ELR (cell line): ENCODE results near the gene FPR3.
"Not testable (repeated sequence)": the region's sequence is repeated elsewhere in the genome, so short reads cannot be mapped to it uniquely, and the experiment has no call there.

Experiments
- DNase-seq: peaks from one replicate; pipeline ENCODE4 v3.0.0-alpha.2; 2015; ENCODE audit warnings: low read depth

The FPR3 gene, protein sequence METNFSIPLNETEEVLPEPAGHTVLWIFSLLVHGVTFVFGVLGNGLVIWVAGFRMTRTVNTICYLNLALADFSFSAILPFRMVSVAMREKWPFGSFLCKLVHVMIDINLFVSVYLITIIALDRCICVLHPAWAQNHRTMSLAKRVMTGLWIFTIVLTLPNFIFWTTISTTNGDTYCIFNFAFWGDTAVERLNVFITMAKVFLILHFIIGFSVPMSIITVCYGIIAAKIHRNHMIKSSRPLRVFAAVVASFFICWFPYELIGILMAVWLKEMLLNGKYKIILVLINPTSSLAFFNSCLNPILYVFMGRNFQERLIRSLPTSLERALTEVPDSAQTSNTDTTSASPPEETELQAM

GRCh38 chr19:51794885-51795490, at the start of gene FPR3:
Gene FPR3 (plus strand): TSS chr19:51795157. CDS start chr19:51823749, 28,592 bp downstream.
- DNase-seq: no peak

DNA sequence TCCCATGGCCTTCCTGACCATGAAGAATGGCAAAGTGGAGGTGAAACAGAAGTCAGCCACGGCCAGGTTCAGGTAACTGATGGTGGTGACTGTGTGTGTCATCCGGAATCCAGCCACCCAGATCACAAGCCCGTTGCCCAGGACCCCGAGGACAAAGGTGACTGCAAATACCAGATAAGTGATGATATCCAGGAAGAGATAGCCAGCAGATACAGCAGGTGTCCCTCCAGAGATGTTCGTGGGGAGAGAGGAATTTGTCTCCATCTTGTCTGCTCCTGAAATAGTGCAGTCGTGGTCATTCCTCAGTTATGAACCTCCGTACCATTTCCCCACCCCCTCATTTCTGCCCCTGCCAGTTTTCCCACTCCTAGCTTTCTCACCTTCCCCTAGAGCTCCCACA, 48.2 kb upstream of the FPR3 start:
- DNase-seq: no peak

DNA sequence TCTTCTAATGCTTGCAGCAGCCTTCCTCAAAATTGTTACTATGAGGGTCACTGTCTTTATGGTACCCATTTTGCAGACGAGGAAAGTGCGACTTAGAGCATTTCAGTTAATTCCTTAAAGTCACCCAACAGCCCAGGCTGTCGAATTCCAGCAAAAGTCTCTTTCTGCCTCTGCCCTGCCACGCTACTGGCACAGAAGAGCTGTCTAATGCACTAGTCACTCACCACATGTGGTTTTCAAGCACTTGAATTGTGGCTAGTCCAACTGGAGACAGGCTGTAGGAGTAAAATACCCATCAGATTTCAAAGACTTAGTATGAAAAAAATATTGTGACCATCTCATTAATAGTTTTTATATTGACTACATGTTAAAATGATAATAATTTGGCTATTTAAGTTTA, 45.0 kb upstream of the FPR3 start:
- DNase-seq: peak; percentile 74

GRCh38 chr19:51750400-51751094, 44.4 kb upstream of the FPR3 start:
- peak; percentile 45 for DNase-seq

DNA sequence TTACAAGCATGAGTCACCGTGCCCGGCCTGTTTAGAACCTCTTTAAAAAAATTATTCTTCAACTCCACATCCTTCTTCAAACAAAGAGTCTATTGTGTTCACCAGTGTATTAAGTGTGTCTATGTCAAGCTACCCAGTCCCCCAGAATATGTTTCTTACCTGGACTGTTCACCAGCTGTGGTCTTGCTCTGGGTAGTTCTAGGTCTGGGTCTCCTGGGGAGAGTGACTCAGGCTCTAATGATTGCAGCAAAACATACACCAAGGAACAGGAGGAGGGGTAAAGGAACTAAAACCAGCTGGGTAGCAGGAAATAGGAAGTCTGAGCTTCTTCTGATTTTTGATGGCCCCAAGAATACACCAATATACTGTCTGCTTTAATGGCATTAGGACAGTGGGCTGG, 43.3 kb upstream of the FPR3 start, which contains the start of gene FPR1:
Gene FPR1 (minus strand): TSS at position 224 of the 400 bp plus-strand sequence. CDS start 4,884 bp downstream, outside the sequence.
- peak; percentile 58 for DNase-seq

DNA sequence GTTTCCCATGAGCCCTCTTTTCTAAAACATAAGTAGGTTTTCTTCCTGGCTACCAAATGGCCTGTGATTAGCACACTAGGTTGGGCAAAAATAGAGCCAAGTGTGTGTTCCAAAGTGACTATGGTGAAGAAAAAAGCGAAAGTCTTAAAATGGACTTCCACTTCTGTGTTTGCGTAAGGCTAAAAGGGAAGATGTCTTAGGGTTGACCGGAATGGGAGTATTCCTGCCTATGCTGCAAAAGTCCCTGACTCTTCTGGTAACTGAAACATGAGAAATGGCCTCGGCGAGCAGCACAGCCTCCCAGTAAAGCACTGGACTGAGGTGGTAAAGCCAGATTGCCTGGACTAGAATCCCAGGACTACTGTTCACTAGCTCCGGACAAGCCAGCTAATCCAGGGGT, 40.8 kb upstream of the FPR3 start:
- DNase-seq: no peak

DNA sequence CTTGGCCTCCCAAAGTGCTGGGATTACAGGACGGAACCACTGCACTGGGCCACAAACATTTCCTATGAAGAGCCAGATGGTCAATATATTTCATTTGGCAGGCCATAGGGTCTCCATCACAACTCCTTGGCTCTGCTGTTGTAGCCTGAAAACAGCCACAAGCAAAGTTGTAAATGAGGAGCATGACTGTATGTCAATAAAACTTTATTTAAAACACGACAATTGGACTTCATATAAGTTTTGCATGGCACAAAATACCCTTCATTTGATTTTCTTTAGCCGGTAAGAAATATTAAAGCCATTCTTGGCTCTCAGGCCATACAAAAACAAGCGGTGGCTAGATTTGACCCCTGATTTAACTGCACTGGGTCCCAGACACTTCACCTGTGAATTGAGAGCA, 40.2 kb upstream of the FPR3 start:
- no peak for DNase-seq

GRCh38 chr19:51755571-51755970, 39.4 kb upstream of the FPR3 start:
- no peak for DNase-seq

- no peak for DNase-seq
Measured at GRCh38 chr19:51760697-51761356, 34.1 kb upstream of the FPR3 start, which contains the start of gene FPR2. Gene FPR2 (plus strand): TSS chr19:51761180. CDS start chr19:51768659, 7,479 bp downstream.

- no peak for DNase-seq
Measured at GRCh38 chr19:51761696-51762095, 33.3 kb upstream of the FPR3 start.

DNA sequence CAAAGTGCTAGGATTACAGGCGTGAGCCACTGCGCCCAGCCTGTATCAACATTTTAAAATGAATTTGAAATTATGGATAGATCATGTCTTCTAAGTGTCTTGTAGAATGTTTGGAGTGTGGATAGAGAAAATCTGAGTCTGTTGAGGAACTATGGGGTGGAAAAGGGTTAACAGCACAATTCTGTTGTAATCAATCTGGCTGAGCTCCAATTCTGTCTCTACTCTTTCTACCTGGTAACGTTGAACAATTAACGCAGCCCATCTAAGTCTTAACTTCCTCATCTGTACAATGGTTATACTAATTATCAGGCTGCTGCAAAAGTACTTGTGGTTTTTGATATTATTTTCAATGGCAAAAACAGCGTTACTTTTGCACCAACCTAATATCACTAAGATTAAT, 29.9 kb upstream of the FPR3 start:
- no peak for DNase-seq

DNA sequence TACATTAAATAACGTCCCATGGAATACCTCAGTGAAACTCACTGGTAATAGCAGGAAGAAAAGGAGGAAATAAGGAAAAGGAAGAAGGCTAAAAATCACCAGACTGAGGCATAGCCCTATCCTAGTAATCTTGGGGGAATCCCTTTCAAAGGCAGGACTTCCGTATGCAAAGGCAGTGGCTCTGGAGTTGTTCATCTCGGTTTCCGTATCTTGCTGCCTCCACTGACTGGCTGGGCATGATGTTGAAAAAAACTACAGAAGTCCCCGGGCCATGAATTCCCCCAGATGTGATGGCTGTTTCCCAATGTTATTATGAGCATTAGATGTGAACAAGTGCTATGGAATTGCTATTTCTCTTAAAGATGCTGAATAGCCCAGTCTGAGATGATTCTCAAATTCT, 28.5 kb upstream of the FPR3 start:
- no peak for DNase-seq

DNA sequence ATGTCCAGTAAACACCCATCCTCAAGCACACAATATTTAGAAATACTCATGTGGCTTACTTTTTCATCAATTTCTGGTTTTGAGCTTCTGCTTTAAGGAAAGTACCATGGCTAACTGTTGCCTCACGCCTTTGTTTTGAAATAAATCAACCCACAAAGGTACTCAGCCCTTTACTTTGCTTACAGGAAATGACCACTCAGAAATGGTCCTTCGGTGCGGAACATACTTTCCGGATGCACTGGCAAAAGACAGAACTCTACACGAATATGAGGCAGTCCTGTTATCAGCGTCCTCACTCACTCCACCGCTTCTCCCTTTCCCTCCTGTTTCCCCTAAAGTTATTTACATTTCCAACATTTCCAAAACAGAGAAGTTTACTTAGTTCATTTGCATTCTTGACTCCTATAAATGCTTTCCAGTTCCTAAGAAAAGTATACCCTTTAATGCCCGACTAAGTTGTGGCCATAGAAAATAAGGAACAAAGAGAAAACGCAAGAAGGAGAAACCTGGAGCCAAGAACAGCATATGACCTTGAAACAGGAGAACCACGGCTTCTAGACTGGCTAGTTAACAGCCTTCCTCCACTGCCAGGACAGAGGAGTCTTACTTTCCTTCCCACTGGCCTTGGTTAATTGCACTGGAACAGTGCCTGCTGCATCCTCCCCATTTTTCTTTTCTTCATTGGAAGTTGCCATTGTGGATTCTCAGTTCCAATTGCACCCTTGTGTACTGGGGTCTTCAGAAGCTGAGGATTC, 23.4 kb upstream of the FPR3 start:
- peak; percentile 9 for DNase-seq

DNA sequence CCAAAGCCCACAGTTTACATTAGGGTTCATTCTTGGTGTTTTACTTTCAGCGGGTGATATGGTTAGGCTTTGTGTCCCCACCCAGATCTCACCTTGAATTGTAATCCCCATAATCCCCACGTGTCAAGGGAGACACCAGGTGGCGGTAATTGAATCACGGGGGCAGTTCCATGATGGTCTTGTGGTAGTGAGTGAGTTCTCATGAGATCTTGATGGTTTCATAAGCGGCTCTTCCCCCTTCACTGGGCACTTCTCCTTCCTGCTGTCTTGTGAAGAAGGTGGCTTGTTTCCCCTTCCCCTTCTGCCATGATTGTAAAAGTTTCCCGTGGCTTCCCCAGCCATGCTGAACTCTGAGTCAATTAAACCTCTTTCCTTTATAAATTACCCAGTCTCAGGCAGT, 22.0 kb upstream of the FPR3 start:
- no peak for DNase-seq

GRCh38 chr19:51776561-51776960, 18.4 kb upstream of the FPR3 start:
- DNase-seq: not testable (repeated sequence)

GRCh38 chr19:51777570-51778462, 17.1 kb upstream of the FPR3 start:
- DNase-seq: peak; percentile 83

GRCh38 chr19:51779181-51779580, 15.8 kb upstream of the FPR3 start:
- DNase-seq: no peak

DNA sequence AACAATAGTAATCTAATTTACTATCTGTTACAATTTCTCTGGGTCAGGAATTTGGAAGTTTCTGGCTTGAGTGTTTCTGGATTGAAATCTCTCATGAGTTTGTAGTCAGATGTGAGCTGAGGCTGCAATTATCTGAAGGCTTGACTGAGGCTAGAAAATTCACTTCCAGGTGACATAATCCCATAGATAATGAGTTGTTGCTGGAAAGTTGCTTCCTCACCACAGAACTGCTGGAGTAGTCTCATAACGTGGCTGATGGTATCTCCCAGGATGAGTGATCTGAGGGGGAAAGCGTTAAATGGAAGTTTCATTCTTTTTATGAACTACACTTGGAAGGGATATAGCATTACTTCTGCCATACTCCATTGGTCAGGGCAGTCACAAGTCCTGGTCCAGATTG, 15.3 kb upstream of the FPR3 start:
- no peak for DNase-seq

- DNase-seq: no peak
Measured at GRCh38 chr19:51780270-51780669, 14.7 kb upstream of the FPR3 start.

DNA sequence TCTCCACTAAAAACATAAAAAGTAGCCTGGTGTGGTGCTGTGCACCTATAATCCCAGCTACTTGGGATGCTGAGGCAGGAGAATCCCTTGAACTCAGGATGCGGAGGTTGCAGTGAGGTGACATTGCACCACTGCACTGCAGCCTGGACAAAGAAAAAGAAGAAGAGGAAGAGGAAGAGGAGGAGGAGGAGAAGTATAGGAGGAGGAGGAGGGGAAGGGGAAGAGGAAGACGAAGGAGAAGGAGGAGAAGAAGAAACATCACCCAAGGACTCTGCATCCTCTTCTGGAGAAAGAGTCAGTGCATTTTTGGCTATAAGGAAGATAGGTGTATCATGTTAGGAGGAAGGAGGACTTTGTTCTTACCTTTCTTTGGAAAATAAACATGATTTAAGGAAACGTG, 13.0 kb upstream of the FPR3 start:
- no peak for DNase-seq

GRCh38 chr19:51783372-51783771, 11.6 kb upstream of the FPR3 start:
- DNase-seq: peak; percentile 52
